Glutamatergic neuron (in vitro differentiated cells): Measurements from ENCODE around the gene SMPD2. TPM values are rescaled to one million over a fixed set of nuclear protein-coding genes. Genes with fewer than 3 reads are reported as not detected.

Experiments used
- DNase-seq: peaks from one replicate; pipeline ENCODE4 v3.0.0; 2022
- H3K27ac Mint-ChIP-seq: one replicate; pipeline ENCODE4 v1.8.0; 2020; ENCODE audit warnings: mild to moderate bottlenecking, mixed read lengths, inconsistent platforms; ENCODE audit not compliant: unreplicated experiment
- H3K27me3 Mint-ChIP-seq: one replicate; pipeline ENCODE4 v1.8.0; 2020; ENCODE audit warnings: mild to moderate bottlenecking, moderate library complexity, mixed read lengths, inconsistent platforms; ENCODE audit not compliant: unreplicated experiment
- H3K36me3 Mint-ChIP-seq: one replicate; pipeline ENCODE4 v1.8.0; 2020; ENCODE audit warnings: mild to moderate bottlenecking, mixed read lengths, inconsistent platforms; ENCODE audit not compliant: unreplicated experiment
- H3K4me1 Mint-ChIP-seq: one replicate; pipeline ENCODE4 v1.8.0; 2020; ENCODE audit warnings: mild to moderate bottlenecking, low read depth, mixed read lengths, inconsistent platforms; ENCODE audit not compliant: unreplicated experiment
- H3K4me3 Mint-ChIP-seq: one replicate; pipeline ENCODE4 v1.8.0; 2020; ENCODE audit warnings: mild to moderate bottlenecking, mixed read lengths, inconsistent platforms; ENCODE audit not compliant: unreplicated experiment
- H3K9me3 Mint-ChIP-seq: one replicate; pipeline ENCODE4 v1.8.0; 2020; ENCODE audit warnings: mild to moderate bottlenecking, moderate library complexity, mixed read lengths, inconsistent platforms; ENCODE audit not compliant: unreplicated experiment
- CTCF ChIP-seq: fragments of 200-600 bp; sonication (generic); IDR thresholded peaks from one replicate; pipeline ENCODE4 v1.5.0; 2021; ENCODE audit not compliant: partially characterized antibody, unreplicated experiment
- total RNA-seq: library from RNA; stranded (reverse); fragmentation: NEBNext Ultra II Directional; extraction: Animal tissue kit (Norgen Biotek cat#: 25700); gene quantifications from one replicate; pipeline ENCODE4 v1.2.1, GENCODE V29; 2021; ENCODE audit not compliant: unreplicated experiment

The SMPD2 gene
- total RNA-seq, 1 donor from 2014 or later, result 6.4 TPM

DNA sequence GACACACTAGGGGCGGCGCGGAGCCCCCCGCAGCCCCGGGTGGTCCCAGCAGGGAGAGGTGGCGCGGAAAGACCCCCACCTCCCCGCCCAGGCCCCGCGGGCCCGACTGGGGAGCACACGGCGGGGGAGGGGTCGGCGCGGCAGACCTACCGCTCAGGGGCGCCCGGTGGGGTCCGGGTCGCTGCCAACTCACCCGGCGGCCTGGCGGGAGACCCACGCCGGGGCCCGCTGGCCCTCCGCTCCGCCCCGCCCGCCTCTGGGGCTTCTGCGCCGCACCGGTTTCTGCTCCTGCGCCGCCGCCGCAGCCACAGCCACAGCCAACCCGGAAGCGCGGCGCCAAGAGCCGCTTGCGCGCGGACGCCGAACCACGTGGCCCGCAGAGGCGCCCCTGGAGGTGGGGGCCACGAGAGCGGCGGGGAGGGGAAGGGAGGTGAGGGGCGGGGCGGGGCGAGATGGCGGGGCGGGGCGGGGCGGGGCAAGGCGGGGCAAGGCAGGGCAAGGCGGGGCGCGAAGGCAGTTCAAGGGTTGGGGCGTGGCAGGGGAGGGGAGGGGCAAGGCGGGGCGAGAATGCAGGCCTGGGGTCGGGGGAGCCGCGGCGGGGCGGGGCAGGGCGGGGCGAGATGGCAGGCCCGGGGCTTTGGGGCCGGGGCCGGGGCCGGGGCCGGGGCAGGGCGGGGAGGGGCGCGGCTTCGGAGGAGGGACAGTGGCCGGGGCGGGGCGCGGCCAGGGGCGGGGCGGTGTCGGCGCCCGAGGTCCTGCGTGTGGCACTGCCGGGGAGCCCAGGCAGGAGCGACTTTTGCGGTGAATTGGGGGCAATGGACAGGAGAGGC lies 42.6 kb downstream of the SMPD2 start, which contains the start of gene ZBTB24:
Gene ZBTB24 (minus strand): TSS at position 315 of the 830 bp plus-strand sequence. CDS start 1,193 bp downstream, outside the sequence.
- Mint-ChIP-seq H3K4me3 (peak within 1 kb of the TSS; percentile 94), H3K27me3 (peaks cover 6% of the 10 kb centered on the region), H3K27ac (peak within 1 kb of the TSS; percentile 40), H3K9me3 (peaks cover 3% of the 10 kb centered on the region), H3K4me1 (peaks cover 8% of the 10 kb centered on the region), H3K36me3 (peaks cover 3% of the 10 kb centered on the region)
- TF ChIP-seq CTCF, result no peak
- peak; percentile 92 for DNase-seq

DNA sequence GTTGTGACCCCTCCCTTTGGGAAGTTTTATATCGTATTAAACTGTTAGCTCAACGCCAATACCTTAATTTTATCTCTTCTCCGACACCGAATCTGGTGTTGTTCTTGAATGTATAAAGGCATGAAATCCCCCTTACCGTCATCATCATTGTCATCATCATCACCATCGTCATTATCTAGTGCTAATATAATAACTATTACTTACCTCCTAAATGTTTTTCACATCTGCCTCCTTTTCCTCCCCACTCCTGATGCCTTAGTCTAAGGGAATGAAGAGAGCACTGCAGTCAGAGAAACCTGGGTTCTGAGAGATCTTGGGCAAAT lies 43.2 kb downstream of the SMPD2 start:
- DNase-seq, result no peak
- H3K9me3 Mint-ChIP-seq, result peaks cover 3% of the 10 kb centered on the region
- peaks cover 7% of the 10 kb centered on the region for H3K4me1 Mint-ChIP-seq
- H3K36me3 Mint-ChIP-seq, result peaks cover 3% of the 10 kb centered on the region
- H3K27me3 Mint-ChIP-seq, result peaks cover 6% of the 10 kb centered on the region
- no peak for TF ChIP-seq CTCF
- peak overlapping the region; percentile 40 for H3K27ac Mint-ChIP-seq
- peak overlapping the region; percentile 89 for H3K4me3 Mint-ChIP-seq

DNA sequence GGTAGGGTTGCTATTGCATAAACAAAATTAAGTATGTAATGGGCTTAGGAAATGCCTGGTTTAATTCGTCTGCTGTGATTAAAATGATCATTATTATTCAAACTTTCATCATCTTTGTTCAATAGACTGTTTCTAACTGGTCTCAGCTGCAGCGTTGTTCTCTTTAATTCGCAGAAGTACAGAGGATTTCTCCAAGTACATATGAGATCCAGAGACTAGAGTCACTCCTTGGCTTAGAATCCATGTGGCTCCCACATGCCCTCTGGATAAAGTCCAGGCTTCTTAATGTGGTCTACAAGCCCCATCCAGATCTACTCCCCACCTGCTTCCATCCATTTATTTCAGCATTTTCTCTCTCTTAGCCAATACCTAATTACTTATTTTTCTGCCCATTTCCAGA lies 43.6 kb downstream of the SMPD2 start:
- TF ChIP-seq CTCF, result no peak
- Mint-ChIP-seq H3K27ac (no peak overlapping the region), H3K4me1 (peaks cover 3% of the 10 kb centered on the region), H3K36me3 (peaks cover 3% of the 10 kb centered on the region), H3K27me3 (peaks cover 6% of the 10 kb centered on the region), H3K4me3 (peak overlapping the region; percentile 89), H3K9me3 (peaks cover 3% of the 10 kb centered on the region)
- DNase-seq, result no peak

DNA sequence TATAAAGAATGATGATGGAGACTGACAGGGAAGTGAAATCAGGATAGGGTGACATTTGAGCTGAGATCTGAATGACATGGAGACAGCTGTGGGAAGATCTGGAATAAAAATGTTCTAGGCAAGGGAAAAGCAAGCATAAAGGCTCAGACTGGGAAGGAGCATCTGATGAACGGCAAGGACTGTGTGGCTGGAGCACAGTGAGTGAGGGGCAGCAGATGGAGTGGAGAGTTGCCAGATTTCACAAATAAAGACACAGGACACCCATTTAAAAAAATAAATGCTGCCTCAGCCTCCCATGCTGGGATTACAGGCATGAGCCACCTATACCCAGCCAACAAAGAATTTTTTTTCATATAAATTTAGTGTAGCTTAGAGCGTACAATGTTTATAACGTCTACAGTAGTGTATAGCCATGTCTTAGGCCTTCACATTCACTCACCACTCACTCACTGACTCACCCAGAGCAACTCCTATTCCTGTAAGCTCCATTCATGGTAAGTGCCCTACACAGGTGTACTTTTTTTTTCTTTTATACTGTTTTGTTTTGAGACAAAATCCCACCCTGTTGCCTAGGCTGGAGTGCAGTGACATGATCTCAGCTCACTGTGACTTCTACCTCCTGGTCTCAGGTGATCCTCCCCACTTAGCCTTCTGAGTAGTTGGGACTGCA lies 44.9 kb downstream of the SMPD2 start:
- Mint-ChIP-seq H3K4me1 (no peaks in the 10 kb centered on the region), H3K4me3 (no peak overlapping the region), H3K27me3 (peaks cover 6% of the 10 kb centered on the region), H3K36me3 (no peaks in the 10 kb centered on the region), H3K9me3 (peaks cover 3% of the 10 kb centered on the region), H3K27ac (no peak overlapping the region)
- TF ChIP-seq CTCF, result no peak
- no peak for DNase-seq

GRCh38 chr6:109486068-109486467 lies 45.5 kb downstream of the SMPD2 start:
- peaks cover 3% of the 10 kb centered on the region for H3K9me3 Mint-ChIP-seq
- peaks cover 6% of the 10 kb centered on the region for H3K27me3 Mint-ChIP-seq
- no peak for DNase-seq
- H3K36me3 Mint-ChIP-seq, result no peaks in the 10 kb centered on the region
- H3K27ac Mint-ChIP-seq, result no peak overlapping the region
- H3K4me3 Mint-ChIP-seq, result no peak overlapping the region
- H3K4me1 Mint-ChIP-seq, result peaks cover 5% of the 10 kb centered on the region
- TF ChIP-seq CTCF, result no peak
